ENCODE data around the gene PRTG.

DNA sequence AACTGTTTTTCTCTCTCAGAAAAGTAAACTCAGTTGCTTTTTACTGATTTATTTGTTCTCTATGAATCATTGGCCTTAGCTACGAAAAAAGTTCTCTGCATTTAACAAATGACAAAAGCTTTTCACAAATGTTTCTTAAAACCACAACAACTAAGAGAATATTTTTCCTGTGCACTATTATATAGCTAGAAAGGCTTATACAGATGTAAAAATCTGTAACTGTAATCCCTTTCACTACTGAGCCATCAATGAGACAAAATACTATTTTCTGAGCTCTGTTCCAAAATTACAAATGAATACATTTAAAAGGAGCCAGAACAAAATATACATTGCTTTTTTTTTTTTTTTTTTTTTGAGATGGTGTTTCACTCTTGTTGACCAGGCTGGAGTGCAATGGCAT lies 109.2 kb downstream of the PRTG start:
- TF ChIP-seq, protein P1, sequence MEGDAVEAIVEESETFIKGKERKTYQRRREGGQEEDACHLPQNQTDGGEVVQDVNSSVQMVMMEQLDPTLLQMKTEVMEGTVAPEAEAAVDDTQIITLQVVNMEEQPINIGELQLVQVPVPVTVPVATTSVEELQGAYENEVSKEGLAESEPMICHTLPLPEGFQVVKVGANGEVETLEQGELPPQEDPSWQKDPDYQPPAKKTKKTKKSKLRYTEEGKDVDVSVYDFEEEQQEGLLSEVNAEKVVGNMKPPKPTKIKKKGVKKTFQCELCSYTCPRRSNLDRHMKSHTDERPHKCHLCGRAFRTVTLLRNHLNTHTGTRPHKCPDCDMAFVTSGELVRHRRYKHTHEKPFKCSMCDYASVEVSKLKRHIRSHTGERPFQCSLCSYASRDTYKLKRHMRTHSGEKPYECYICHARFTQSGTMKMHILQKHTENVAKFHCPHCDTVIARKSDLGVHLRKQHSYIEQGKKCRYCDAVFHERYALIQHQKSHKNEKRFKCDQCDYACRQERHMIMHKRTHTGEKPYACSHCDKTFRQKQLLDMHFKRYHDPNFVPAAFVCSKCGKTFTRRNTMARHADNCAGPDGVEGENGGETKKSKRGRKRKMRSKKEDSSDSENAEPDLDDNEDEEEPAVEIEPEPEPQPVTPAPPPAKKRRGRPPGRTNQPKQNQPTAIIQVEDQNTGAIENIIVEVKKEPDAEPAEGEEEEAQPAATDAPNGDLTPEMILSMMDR (IDR thresholded peaks at IDR 0.05), result no peak
- TF ChIP-seq POLR2AphosphoS5 (IDR thresholded peaks at IDR 0.05; ENCODE audit: low read depth, low read length) (no peak), SIN3A (IDR thresholded peaks at IDR 0.05; ENCODE audit: borderline replicate concordance, insufficient read depth, low read depth, low read length) (no peak)
- TF ChIP-seq, protein P2, sequence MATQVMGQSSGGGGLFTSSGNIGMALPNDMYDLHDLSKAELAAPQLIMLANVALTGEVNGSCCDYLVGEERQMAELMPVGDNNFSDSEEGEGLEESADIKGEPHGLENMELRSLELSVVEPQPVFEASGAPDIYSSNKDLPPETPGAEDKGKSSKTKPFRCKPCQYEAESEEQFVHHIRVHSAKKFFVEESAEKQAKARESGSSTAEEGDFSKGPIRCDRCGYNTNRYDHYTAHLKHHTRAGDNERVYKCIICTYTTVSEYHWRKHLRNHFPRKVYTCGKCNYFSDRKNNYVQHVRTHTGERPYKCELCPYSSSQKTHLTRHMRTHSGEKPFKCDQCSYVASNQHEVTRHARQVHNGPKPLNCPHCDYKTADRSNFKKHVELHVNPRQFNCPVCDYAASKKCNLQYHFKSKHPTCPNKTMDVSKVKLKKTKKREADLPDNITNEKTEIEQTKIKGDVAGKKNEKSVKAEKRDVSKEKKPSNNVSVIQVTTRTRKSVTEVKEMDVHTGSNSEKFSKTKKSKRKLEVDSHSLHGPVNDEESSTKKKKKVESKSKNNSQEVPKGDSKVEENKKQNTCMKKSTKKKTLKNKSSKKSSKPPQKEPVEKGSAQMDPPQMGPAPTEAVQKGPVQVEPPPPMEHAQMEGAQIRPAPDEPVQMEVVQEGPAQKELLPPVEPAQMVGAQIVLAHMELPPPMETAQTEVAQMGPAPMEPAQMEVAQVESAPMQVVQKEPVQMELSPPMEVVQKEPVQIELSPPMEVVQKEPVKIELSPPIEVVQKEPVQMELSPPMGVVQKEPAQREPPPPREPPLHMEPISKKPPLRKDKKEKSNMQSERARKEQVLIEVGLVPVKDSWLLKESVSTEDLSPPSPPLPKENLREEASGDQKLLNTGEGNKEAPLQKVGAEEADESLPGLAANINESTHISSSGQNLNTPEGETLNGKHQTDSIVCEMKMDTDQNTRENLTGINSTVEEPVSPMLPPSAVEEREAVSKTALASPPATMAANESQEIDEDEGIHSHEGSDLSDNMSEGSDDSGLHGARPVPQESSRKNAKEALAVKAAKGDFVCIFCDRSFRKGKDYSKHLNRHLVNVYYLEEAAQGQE (IDR thresholded peaks at IDR 0.05; ENCODE audit: insufficient read depth in 1 of 2, low read depth in 2 of 2, low read length in 1 of 2), result no peak
